ENCODE results near the gene MMD. TPM values are rescaled to one million over a fixed set of nuclear protein-coding genes. Genes with fewer than 3 reads are reported as not detected.

Gene MMD
- polyA plus RNA-seq, 1 donor from 2014 or later: 111 TPM

DNA sequence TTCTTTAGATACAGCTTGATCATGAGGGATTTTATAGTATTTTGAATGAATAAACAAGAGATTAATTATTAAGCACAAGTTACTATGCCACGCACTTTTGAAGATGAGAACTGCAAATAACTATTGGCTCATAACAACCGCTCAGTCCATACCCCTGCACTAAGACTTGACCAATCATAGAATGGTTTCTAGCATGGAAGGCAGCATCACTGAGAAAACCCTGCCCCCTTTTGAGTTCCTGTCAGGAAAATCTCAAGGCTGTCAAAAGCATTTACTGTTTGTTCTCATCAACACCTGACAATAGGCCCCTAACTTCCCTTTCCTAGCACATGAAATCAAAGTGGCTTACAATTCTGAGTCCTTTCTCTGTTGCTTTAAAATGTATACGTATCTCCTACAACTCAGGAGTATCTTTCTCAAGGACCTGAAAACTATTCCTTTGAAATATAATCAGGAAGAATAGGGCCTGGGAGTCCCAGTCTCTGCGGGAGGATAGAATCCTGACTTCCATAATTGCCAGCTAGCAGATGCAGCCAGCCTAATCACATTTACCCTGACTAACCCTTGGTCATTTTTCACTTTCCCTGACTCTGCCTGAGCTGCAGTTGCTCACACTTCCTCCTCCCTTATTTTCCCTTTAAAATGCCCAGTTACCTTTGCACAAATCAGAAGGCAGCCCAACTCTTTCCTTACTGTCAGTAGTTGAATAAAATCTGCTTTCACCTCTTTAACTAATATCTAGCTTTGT lies 9.1 kb upstream of the MMD start:
- peak overlapping the region; percentile 19 for H3K4me3 ChIP-seq (ENCODE audit: low read length)
- no peaks in the 10 kb centered on the region for H3K9me2 ChIP-seq (ENCODE audit: insufficient read depth, low read length)
- peak overlapping the region; percentile 14 for H3K27ac ChIP-seq (ENCODE audit: low read length)
- H3K4me2 ChIP-seq (ENCODE audit: low read length): no peak overlapping the region
- no peaks in the 10 kb centered on the region for H3F3A ChIP-seq (ENCODE audit: insufficient read depth, low read length, poor library complexity, severe bottlenecking)
- peak overlapping the region; percentile 25 for H2AFZ ChIP-seq (ENCODE audit: low read depth, low read length)
- peak; percentile 47 for TF ChIP-seq EP300 (conservative IDR thresholded peaks at IDR 0.05; ENCODE audit: poor library complexity, severe bottlenecking)
- TF ChIP-seq, protein P1, sequence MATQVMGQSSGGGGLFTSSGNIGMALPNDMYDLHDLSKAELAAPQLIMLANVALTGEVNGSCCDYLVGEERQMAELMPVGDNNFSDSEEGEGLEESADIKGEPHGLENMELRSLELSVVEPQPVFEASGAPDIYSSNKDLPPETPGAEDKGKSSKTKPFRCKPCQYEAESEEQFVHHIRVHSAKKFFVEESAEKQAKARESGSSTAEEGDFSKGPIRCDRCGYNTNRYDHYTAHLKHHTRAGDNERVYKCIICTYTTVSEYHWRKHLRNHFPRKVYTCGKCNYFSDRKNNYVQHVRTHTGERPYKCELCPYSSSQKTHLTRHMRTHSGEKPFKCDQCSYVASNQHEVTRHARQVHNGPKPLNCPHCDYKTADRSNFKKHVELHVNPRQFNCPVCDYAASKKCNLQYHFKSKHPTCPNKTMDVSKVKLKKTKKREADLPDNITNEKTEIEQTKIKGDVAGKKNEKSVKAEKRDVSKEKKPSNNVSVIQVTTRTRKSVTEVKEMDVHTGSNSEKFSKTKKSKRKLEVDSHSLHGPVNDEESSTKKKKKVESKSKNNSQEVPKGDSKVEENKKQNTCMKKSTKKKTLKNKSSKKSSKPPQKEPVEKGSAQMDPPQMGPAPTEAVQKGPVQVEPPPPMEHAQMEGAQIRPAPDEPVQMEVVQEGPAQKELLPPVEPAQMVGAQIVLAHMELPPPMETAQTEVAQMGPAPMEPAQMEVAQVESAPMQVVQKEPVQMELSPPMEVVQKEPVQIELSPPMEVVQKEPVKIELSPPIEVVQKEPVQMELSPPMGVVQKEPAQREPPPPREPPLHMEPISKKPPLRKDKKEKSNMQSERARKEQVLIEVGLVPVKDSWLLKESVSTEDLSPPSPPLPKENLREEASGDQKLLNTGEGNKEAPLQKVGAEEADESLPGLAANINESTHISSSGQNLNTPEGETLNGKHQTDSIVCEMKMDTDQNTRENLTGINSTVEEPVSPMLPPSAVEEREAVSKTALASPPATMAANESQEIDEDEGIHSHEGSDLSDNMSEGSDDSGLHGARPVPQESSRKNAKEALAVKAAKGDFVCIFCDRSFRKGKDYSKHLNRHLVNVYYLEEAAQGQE (IDR thresholded peaks at IDR 0.05; ENCODE audit: borderline replicate concordance): no peak
- no peaks in the 10 kb centered on the region for H3K79me2 ChIP-seq (replicated peaks; ENCODE audit: insufficient read depth, low read length)
- no peaks in the 10 kb centered on the region for H3K36me3 ChIP-seq (ENCODE audit: insufficient read depth, low read length)
- H3K27me3 ChIP-seq (ENCODE audit: insufficient read depth, low read depth, low read length): no peaks in the 10 kb centered on the region
- no peak overlapping the region for H3K9ac ChIP-seq (ENCODE audit: low read length)
- H4K20me1 ChIP-seq (ENCODE audit: insufficient read depth): no peaks in the 10 kb centered on the region
- no peaks in the 10 kb centered on the region for H3K9me3 ChIP-seq (ENCODE audit: low read length)

DNA sequence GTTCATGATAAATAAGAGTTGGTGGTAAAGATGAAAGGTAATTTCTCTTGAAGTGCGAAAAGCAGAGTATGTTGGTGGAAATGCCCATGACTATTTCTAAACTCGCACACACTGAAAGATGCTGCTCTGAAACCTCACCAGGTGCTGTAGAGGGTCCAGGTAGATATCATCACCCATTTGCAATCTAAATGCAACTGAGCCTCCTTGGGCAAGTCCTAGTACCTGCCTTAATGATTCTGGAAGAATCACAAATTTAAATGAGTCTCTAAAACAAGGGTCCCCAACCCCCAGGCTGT lies 5.9 kb upstream of the MMD start:
- peak overlapping the region; percentile 43 for H3K27ac ChIP-seq (ENCODE audit: low read length)
- H3K27me3 ChIP-seq (ENCODE audit: insufficient read depth, low read depth, low read length): no peaks in the 10 kb centered on the region
- H3K79me2 ChIP-seq (replicated peaks; ENCODE audit: insufficient read depth, low read length): no peaks in the 10 kb centered on the region
- no peaks in the 10 kb centered on the region for H3K9me3 ChIP-seq (ENCODE audit: low read length)
- no peak overlapping the region for H3K4me3 ChIP-seq (ENCODE audit: low read length)
- no peaks in the 10 kb centered on the region for H4K20me1 ChIP-seq (ENCODE audit: insufficient read depth)
- H3F3A ChIP-seq (ENCODE audit: insufficient read depth, low read length, poor library complexity, severe bottlenecking): no peaks in the 10 kb centered on the region
- no peaks in the 10 kb centered on the region for H3K9me2 ChIP-seq (ENCODE audit: insufficient read depth, low read length)
- TF ChIP-seq SMC3 (conservative IDR thresholded peaks at IDR 0.05; ENCODE audit: poor library complexity) (no peak), MXI1 (conservative IDR thresholded peaks at IDR 0.05; ENCODE audit: poor library complexity, severe bottlenecking) (no peak), EZH2 (IDR thresholded peaks at IDR 0.05; ENCODE audit: borderline replicate concordance, insufficient read depth, low read length, poor library complexity, severe bottlenecking) (no peak), RAD21 (conservative IDR thresholded peaks at IDR 0.05) (no peak), TAF1 (IDR thresholded peaks at IDR 0.05; ENCODE audit: low read depth) (no peak), EP300 (conservative IDR thresholded peaks at IDR 0.05; ENCODE audit: poor library complexity, severe bottlenecking) (no peak), POLR2AphosphoS5 (IDR thresholded peaks at IDR 0.05) (no peak)
- TF ChIP-seq, protein P2, sequence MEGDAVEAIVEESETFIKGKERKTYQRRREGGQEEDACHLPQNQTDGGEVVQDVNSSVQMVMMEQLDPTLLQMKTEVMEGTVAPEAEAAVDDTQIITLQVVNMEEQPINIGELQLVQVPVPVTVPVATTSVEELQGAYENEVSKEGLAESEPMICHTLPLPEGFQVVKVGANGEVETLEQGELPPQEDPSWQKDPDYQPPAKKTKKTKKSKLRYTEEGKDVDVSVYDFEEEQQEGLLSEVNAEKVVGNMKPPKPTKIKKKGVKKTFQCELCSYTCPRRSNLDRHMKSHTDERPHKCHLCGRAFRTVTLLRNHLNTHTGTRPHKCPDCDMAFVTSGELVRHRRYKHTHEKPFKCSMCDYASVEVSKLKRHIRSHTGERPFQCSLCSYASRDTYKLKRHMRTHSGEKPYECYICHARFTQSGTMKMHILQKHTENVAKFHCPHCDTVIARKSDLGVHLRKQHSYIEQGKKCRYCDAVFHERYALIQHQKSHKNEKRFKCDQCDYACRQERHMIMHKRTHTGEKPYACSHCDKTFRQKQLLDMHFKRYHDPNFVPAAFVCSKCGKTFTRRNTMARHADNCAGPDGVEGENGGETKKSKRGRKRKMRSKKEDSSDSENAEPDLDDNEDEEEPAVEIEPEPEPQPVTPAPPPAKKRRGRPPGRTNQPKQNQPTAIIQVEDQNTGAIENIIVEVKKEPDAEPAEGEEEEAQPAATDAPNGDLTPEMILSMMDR (IDR thresholded peaks at IDR 0.05; ENCODE audit: poor library complexity, severe bottlenecking): no peak
- TF ChIP-seq, protein P1 (IDR thresholded peaks at IDR 0.05; ENCODE audit: borderline replicate concordance): no peak
- no peak overlapping the region for H2AFZ ChIP-seq (ENCODE audit: low read depth, low read length)
- no peak overlapping the region for H3K9ac ChIP-seq (ENCODE audit: low read length)
- no peak overlapping the region for H3K4me2 ChIP-seq (ENCODE audit: low read length)
- H3K36me3 ChIP-seq (ENCODE audit: insufficient read depth, low read length): no peaks in the 10 kb centered on the region
